Measurements from ENCODE around the gene BRF1. TPM values are rescaled to one million over a fixed set of nuclear protein-coding genes. Genes with fewer than 3 reads are reported as not detected.

BRF1 gene
- total and polyA plus RNA-seq, 9 donors, result 20.4 to 47.3 (median 37.1) TPM

GRCh38 chr14:105311838-105312237, 11.0 kb upstream of the BRF1 start:
- H3K4me3 ChIP-seq, result no peak overlapping the region
- H3K9me3 ChIP-seq, result no peaks in the 10 kb centered on the region
- WGBS, 3 donors, result 77 to 83% (median 79%) methylated on average over 12 of the region's 12 CpGs
- H3K27ac ChIP-seq, result no peak overlapping the region
- H3K27me3 ChIP-seq, result no peaks in the 10 kb centered on the region
- H3K36me3 ChIP-seq, result no peaks in the 10 kb centered on the region
- intact Hi-C loops (cut with DNase I), result no loop called here
- TF ChIP-seq CTCF (IDR thresholded peaks at IDR 0.05) (no peak), EP300 (IDR thresholded peaks at IDR 0.05) (no peak)
- no peak for DNase-seq
- H3K4me1 ChIP-seq (ENCODE audit: insufficient read depth), result peaks cover 10% of the 10 kb centered on the region

- Histone ChIP-seq H3K27me3 (no peaks in the 10 kb centered on the region), H3K4me1 (ENCODE audit: insufficient read depth) (no peaks in the 10 kb centered on the region), H3K9me3 (no peaks in the 10 kb centered on the region), H3K36me3 (no peaks in the 10 kb centered on the region), H3K27ac (no peak overlapping the region), H3K4me3 (no peak overlapping the region)
- 89 to 92% (median 91%) methylated on average over 8 of the region's 8 CpGs for WGBS, 3 donors
- no peak for DNase-seq
- no peak for TF ChIP-seq EP300 (IDR thresholded peaks at IDR 0.05)
- intact Hi-C loops (cut with DNase I), result no loop called here
Measured at GRCh38 chr14:105309371-105309770, 8.6 kb upstream of the BRF1 start.

GRCh38 chr14:105307052-105307727, 6.4 kb upstream of the BRF1 start:
- intact Hi-C loops (cut with DNase I), result no loop called here
- Histone ChIP-seq H3K36me3 (no peaks in the 10 kb centered on the region), H3K27ac (no peak overlapping the region), H3K27me3 (no peaks in the 10 kb centered on the region), H3K4me1 (ENCODE audit: insufficient read depth) (no peaks in the 10 kb centered on the region), H3K4me3 (no peak overlapping the region), H3K9me3 (no peaks in the 10 kb centered on the region)
- no peak for DNase-seq
- 65 to 73% (median 72%) methylated on average over 4 of the region's 4 CpGs for WGBS, 3 donors
- TF ChIP-seq EP300 (IDR thresholded peaks at IDR 0.05) (no peak), CTCF (IDR thresholded peaks at IDR 0.05) (no peak), POLR2A (IDR thresholded peaks at IDR 0.05) (no peak)

GRCh38 chr14:105305791-105306190, 5.0 kb upstream of the BRF1 start:
- Histone ChIP-seq H3K36me3 (no peaks in the 10 kb centered on the region), H3K27me3 (no peaks in the 10 kb centered on the region), H3K4me1 (ENCODE audit: insufficient read depth) (no peaks in the 10 kb centered on the region), H3K27ac (no peak overlapping the region), H3K9me3 (no peaks in the 10 kb centered on the region), H3K4me3 (no peak overlapping the region)
- no peak for TF ChIP-seq CTCF (IDR thresholded peaks at IDR 0.05)
- TF ChIP-seq EP300 (IDR thresholded peaks at IDR 0.05), result no peak
- TF ChIP-seq POLR2A (IDR thresholded peaks at IDR 0.05), result no peak
- no peak for DNase-seq
- WGBS, 3 donors, result 70 to 81% (median 71%) methylated on average over 9 of the region's 9 CpGs
- intact Hi-C loops (cut with DNase I), result no loop called here

GRCh38 chr14:105305345-105305744, 4.5 kb upstream of the BRF1 start:
- 79 to 80% (median 80%) methylated on average over 9 of the region's 9 CpGs for WGBS, 3 donors
- intact Hi-C loops (cut with DNase I), result no loop called here
- Histone ChIP-seq H3K27ac (no peak overlapping the region), H3K27me3 (no peaks in the 10 kb centered on the region), H3K4me1 (ENCODE audit: insufficient read depth) (no peaks in the 10 kb centered on the region), H3K4me3 (no peak overlapping the region), H3K9me3 (no peaks in the 10 kb centered on the region), H3K36me3 (no peaks in the 10 kb centered on the region)
- TF ChIP-seq POLR2A (IDR thresholded peaks at IDR 0.05) (no peak), EP300 (IDR thresholded peaks at IDR 0.05) (no peak), CTCF (IDR thresholded peaks at IDR 0.05) (no peak)
- DNase-seq, result no peak

Measured in ovary (tissue), 9 donors.